Stimulated activated memory B cell treated with anti-CD40 and anti-IgM and Interleukin-4, amounts not matched to agents 10 μg/mL and 1 μg/mL and 100 μg/mL, for 72 hours (primary cell): ENCODE measurements around the gene E2F6.

ENCODE experiments used
- ATAC-seq: fragments of 150-1000 bp; cut with Tn5 transposase; 2 replicates; pipeline ENCODE4 v1.10.0; 2021
- H3K27ac Mint-ChIP-seq: one replicate; pipeline ENCODE4 v1.8.0; 2022; ENCODE audit warnings: mild to moderate bottlenecking, mixed read lengths
- H3K27me3 Mint-ChIP-seq: one replicate; pipeline ENCODE4 v1.8.0; 2022; ENCODE audit warnings: mixed read lengths
- H3K36me3 Mint-ChIP-seq: one replicate; pipeline ENCODE4 v1.8.0; 2022; ENCODE audit warnings: mixed read lengths
- H3K4me1 Mint-ChIP-seq: one replicate; pipeline ENCODE4 v1.8.0; 2022; ENCODE audit warnings: mixed read lengths
- H3K4me3 Mint-ChIP-seq: one replicate; pipeline ENCODE4 v1.8.0; 2022; ENCODE audit warnings: mild to moderate bottlenecking, moderate library complexity, mixed read lengths
- H3K9me3 Mint-ChIP-seq: one replicate; pipeline ENCODE4 v1.8.0; 2022; ENCODE audit warnings: mixed read lengths

E2F6 gene

DNA sequence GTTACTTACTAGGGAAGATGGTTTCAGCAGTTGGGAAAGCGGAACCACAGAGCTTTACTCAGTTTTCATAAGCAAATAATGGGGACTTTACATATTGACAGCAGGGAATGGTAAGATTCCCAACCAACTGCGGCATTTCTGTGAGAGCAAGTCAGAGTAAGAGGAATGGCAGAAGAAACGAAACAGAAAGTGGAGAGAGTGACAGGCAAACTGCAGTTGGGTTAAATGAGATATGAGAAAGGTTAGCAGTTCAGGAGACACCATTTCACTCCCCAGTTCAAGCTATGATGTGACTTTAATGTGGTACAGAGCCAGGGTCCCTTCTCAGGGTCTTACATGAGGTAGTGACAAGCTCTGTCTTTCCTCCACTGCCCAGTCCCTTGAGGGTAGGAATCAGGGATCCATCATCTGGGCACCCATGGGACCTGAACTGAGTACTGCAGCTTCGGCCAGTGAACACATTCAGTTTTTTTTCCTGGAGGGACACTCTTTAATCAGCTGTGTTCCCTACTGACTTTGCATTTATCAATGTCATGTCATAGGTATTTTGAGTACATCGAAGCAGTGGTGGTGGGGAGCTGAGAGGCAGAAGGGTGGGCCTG is 34.8 kb upstream of the E2F6 start:
- Mint-ChIP-seq H3K27me3 (peaks cover 55% of the 10 kb centered on the region), H3K4me3 (no peak overlapping the region), H3K4me1 (peaks cover 12% of the 10 kb centered on the region), H3K27ac (no peak overlapping the region), H3K36me3 (no peaks in the 10 kb centered on the region), H3K9me3 (peaks cover 11% of the 10 kb centered on the region)
- no peak for ATAC-seq

DNA sequence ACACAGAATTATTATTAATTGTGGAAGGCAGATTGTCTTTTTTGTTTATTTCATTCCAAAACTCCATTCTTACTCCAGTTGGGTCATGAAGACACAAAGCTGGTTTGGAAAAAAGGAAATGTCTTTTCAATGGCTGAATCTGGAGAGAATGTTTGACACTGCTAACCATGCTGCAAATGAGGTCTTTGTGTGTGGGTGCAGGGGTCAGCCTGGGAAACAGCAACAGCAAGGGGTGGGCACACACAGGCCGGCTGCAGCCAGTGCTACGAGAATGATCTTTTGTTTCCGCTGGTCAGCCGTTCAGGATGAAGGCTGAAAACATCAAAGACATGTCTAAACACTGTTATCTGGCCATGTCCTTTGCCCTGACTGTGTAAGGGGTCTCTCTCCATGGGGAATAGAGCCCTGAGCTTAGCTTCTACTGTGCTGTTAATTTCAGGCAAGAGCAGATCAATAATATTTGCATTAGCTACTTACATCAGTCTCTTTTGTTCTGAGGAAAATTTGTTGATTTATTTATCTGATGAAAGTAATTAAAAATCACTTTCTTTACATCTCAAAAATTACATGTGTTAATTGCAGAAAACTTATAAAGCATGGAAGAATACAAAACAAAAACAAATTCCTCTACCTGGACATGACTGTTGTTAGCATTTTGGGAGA is 33.3 kb upstream of the E2F6 start:
- ATAC-seq = no peak
- H3K4me3 Mint-ChIP-seq = no peak overlapping the region
- no peaks in the 10 kb centered on the region for H3K36me3 Mint-ChIP-seq
- peaks cover 44% of the 10 kb centered on the region for H3K27me3 Mint-ChIP-seq
- peaks cover 12% of the 10 kb centered on the region for H3K4me1 Mint-ChIP-seq
- no peak overlapping the region for H3K27ac Mint-ChIP-seq
- peaks cover 11% of the 10 kb centered on the region for H3K9me3 Mint-ChIP-seq

DNA sequence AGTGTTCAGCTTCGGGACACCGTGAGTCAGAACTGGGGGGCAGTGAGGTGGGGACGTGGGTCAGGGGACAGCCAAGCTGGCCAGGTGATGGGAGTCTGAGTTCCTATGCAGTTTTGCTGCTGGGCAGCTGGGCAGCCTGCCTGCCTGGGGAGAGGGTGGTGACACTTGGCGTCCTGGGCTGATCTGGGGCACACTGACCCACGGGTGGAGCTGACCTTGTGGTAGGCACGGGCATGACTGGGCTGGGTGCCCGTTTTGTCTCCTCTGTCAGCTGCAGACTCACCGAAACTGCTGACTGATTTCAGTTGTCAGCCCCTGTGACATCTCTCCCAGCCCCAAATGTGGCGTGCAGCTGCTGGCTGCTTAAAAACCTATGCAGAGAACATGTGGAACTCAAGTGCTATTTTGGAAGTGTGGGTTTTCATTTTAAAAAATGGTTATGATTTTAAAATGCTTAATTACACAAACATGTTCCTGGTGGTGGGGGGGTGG is 32.6 kb upstream of the E2F6 start:
- H3K4me1 Mint-ChIP-seq = peaks cover 12% of the 10 kb centered on the region
- peak; percentile 53 for ATAC-seq
- no peaks in the 10 kb centered on the region for H3K36me3 Mint-ChIP-seq
- H3K9me3 Mint-ChIP-seq = peaks cover 8% of the 10 kb centered on the region
- H3K4me3 Mint-ChIP-seq = no peak overlapping the region
- no peak overlapping the region for H3K27ac Mint-ChIP-seq
- H3K27me3 Mint-ChIP-seq = peaks cover 42% of the 10 kb centered on the region

DNA sequence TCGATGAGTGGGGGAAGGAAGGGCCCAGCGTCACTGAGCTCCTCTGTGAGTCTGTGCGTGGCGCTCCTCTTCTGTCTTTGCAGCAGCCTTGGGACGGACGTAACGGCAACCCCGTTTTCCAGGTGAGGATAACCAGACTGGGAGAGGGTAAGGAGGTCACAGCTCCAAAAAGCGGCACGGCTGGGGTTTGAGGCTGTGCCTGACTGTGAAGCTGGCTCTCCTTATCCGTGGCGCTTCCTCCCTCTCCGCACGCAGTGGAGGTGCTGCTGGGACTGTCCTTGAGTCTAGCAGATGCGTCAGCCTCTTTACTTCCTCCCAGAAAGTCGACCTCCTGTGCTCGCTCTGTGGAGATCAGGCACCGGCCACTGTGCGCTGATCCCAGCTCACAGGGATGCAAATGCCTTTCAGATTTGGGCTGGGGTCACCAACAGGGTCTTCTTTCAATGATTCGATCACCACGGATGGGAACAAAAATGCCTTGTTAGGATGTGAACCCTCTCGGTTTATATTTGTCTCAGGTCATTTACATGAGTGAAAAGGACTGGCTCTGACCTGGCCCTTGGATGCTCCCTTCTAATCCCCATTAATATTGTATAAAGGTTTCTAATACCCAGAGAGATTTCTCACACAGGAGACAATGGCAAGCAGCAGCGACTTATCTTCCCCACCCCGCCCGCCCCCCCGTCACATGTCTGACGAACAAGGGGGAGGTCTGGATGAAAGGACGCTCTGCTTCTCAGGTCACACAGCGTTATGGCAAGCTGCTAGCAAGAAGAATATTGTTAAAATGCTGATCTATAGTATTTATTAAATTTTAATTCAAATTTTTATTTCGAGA is 30.1 kb upstream of the E2F6 start:
- Mint-ChIP-seq H3K36me3 (no peaks in the 10 kb centered on the region), H3K9me3 (no peaks in the 10 kb centered on the region), H3K27ac (no peak overlapping the region), H3K4me1 (peaks cover 12% of the 10 kb centered on the region), H3K4me3 (no peak overlapping the region), H3K27me3 (peaks cover 17% of the 10 kb centered on the region)
- ATAC-seq = no peak

DNA sequence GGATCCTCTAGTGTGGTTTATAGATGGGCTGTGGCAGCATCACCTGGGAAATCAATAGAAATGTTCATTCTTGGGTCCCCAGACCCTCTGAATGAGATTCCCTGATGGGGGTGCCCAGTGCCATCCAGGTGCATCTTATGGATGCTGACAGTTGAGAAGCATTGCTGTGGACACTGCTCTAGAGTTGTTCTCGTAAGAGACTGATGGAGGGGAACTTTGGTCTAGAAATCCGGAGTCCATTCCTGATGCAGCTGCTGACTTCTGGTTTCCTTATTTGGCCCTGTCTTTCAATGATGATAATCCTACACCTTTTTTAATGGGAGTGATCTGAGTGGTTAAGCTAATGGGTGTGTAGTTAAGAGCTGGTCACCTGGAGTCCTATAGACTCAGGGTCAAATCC is 28.3 kb upstream of the E2F6 start:
- H3K27ac Mint-ChIP-seq = no peak overlapping the region
- H3K36me3 Mint-ChIP-seq = no peaks in the 10 kb centered on the region
- H3K27me3 Mint-ChIP-seq = peaks cover 8% of the 10 kb centered on the region
- H3K9me3 Mint-ChIP-seq = peaks cover 3% of the 10 kb centered on the region
- ATAC-seq = no peak
- H3K4me3 Mint-ChIP-seq = no peak overlapping the region
- peaks cover 5% of the 10 kb centered on the region for H3K4me1 Mint-ChIP-seq

DNA sequence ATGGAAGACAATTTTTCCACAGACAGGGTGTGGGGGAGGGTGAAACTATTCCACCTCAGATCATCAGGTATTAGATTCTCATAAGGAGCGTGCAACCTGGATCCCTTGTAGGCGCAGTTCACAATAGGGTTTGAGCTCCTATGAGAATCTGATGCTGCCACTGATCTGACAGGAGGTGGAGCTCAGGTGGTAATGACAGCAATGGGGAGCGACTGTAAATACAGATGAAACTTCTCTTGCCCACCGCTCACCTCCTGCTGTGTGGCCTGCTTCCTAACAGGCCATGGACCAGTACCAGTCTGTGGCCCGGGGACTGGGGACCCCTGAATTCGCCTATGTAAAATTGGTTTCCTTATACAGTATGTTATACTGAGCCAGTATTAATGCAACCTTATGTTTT is 27.3 kb upstream of the E2F6 start:
- H3K27me3 Mint-ChIP-seq = peaks cover 3% of the 10 kb centered on the region
- H3K9me3 Mint-ChIP-seq = peaks cover 3% of the 10 kb centered on the region
- no peaks in the 10 kb centered on the region for H3K36me3 Mint-ChIP-seq
- no peak for ATAC-seq
- H3K27ac Mint-ChIP-seq = no peak overlapping the region
- H3K4me1 Mint-ChIP-seq = no peaks in the 10 kb centered on the region
- H3K4me3 Mint-ChIP-seq = no peak overlapping the region

DNA sequence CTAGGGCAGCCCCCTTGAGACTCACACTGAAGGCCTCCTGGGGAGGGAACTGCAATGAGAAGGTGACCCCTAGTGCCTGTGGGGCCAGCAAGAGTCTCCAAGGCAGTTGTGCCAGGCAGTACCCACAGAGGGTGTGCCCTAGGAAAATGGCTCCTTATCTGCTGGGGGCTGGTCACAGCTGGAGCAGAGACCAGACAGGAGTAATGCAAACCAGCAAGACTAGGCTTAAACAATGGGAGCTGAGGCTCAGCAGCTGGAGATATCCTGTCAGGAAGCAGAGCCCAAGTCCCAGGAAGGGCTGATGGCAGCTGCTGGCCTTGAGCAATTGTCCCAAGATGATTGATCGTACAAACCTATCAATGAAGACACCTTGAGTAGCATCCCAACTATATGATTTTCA is 26.8 kb upstream of the E2F6 start:
- Mint-ChIP-seq H3K36me3 (no peaks in the 10 kb centered on the region), H3K4me3 (no peak overlapping the region), H3K9me3 (peaks cover 3% of the 10 kb centered on the region), H3K4me1 (no peaks in the 10 kb centered on the region), H3K27me3 (peaks cover 8% of the 10 kb centered on the region), H3K27ac (no peak overlapping the region)
- no peak for ATAC-seq

DNA sequence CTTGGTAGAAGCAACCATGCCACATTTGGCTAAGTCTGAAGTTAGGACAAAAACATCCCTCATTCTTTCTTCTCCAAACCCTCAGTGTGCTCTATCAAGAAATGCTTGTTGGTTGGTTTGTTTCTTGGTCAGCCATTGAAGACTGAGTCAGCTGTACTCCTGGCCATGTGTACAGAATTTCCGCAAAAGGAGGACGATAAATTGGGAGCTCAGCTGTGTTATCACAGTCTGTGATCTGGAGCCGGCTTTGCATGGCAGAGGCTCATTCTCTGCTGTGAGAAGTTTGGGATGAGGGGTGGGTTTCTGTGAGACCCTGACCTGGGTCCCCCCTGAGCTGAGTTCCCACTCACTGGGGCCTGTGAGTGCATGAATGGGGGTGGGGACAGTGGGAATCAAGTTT is 26.3 kb upstream of the E2F6 start:
- Mint-ChIP-seq H3K27ac (no peak overlapping the region), H3K36me3 (no peaks in the 10 kb centered on the region), H3K4me1 (no peaks in the 10 kb centered on the region), H3K9me3 (peaks cover 3% of the 10 kb centered on the region), H3K4me3 (no peak overlapping the region), H3K27me3 (peaks cover 13% of the 10 kb centered on the region)
- no peak for ATAC-seq

DNA sequence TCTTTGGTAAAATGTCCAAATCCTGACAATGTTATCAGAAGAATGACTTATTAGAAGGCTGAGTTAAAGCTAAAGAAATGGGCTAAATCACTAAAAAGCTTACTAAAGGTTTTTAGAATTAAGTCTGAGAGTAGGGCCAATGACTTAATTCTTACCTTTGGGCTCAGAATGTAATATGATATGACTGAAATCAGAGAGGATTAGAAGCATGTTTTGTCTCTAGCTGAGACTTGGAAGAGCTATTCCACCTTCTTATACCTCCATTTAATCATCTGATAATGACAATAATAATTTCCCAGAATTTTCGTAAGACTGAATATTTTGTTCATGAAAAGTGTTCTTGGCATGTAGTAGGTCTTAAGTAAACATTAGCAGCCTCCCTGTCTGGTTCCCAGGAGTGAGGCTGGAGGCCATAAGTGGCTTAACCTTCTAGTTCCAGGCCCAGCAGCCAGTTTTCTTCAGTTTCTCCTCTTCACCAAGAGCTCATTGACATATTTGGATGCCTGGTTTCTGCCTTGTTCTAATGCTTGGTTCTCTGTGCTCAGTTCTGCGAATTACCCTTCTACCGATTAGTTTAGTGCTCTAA is 25.5 kb upstream of the E2F6 start:
- Mint-ChIP-seq H3K9me3 (peaks cover 3% of the 10 kb centered on the region), H3K36me3 (no peaks in the 10 kb centered on the region), H3K4me1 (no peaks in the 10 kb centered on the region), H3K27me3 (peaks cover 18% of the 10 kb centered on the region), H3K27ac (no peak overlapping the region), H3K4me3 (no peak overlapping the region)
- ATAC-seq = no peak

DNA sequence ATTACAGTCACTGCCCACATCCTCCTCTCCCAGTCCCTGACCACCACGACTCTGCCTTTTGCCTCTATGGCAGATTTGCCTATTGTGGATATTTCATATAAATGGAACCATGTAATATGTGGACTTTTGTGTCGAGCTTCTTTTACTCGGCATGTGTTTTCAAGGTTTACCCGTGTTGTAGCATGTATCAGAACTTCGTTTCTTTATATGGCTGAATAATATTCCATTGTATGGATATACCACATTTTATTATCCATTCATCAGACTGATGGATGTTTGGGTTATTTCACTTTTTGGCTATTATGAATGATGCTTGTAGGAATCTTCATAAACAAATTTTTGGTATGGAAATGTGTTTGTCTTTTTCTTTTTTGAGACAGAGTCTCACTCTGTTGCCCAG is 24.2 kb upstream of the E2F6 start:
- Mint-ChIP-seq H3K27me3 (peaks cover 31% of the 10 kb centered on the region), H3K4me3 (no peak overlapping the region)

DNA sequence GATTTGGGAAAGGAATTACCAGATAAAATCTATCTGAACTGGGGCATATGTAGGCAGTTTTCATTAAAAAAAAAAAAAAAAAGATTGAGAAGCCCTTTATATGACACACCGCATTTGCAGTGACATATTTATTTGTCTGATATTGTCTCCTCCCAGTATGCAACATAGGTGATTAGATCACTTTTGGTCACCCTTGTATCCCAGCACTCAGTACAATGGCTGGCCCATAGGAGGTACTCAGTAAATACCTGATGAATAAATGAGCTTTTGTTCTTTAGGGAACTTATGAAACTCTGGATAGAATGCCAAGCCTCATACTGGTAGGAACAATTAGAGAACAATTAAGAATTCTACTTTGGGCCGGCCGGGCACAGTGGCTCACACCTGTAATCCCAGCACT is 22.8 kb upstream of the E2F6 start:
- Mint-ChIP-seq H3K27me3 (peaks cover 45% of the 10 kb centered on the region), H3K27ac (no peak overlapping the region), H3K4me3 (no peak overlapping the region), H3K9me3 (peaks cover 3% of the 10 kb centered on the region), H3K4me1 (no peaks in the 10 kb centered on the region), H3K36me3 (no peaks in the 10 kb centered on the region)
- ATAC-seq = no peak

More for the DNA sequence above, 24.2 kb upstream of the E2F6 start:
- Mint-ChIP-seq H3K4me1 (no peaks in the 10 kb centered on the region), H3K9me3 (peaks cover 3% of the 10 kb centered on the region), H3K27ac (no peak overlapping the region), H3K36me3 (no peaks in the 10 kb centered on the region)
- ATAC-seq = no peak

DNA sequence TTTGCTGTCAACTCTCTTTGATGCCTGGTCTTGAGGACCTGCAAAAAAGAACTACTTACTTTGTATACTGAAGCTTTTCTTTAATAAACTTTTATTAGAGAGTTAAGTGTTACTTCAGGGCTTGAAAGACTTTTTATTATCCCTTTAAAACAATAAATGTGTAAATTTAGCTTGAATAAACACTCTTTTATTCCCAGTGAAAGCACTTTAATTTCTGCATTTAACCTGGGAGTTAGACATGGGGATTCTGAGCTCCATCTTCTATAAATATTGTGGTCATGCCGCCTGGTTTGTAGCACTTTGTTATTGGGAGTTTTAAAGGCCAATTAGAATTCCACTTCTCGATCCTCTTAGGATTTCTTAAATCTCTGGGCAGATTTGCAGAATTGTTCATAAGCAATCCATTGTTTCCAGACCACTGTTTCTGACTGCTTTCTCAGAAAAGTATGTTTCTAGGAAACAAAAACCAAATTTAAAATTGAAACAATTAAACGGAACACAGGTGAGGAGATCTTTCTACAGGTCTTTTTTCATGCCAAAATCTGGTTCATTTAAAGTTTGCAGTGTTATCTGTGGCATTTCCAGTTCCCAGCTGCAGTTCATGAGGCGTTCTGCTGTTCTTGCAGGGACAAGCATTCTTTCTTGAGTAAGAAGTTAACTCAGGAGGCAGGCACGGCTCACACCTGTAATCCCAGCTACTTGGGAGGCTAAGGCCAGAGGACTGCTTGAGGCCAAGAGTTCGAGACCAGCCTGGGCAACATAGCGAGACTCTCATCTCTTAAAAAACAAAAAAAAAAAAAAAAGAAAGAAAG is 18.1 kb upstream of the E2F6 start:
- Mint-ChIP-seq H3K9me3 (no peaks in the 10 kb centered on the region), H3K4me1 (peaks cover 10% of the 10 kb centered on the region), H3K27ac (no peak overlapping the region), H3K4me3 (no peak overlapping the region), H3K36me3 (no peaks in the 10 kb centered on the region), H3K27me3 (peaks cover 84% of the 10 kb centered on the region)
- ATAC-seq = no peak

DNA sequence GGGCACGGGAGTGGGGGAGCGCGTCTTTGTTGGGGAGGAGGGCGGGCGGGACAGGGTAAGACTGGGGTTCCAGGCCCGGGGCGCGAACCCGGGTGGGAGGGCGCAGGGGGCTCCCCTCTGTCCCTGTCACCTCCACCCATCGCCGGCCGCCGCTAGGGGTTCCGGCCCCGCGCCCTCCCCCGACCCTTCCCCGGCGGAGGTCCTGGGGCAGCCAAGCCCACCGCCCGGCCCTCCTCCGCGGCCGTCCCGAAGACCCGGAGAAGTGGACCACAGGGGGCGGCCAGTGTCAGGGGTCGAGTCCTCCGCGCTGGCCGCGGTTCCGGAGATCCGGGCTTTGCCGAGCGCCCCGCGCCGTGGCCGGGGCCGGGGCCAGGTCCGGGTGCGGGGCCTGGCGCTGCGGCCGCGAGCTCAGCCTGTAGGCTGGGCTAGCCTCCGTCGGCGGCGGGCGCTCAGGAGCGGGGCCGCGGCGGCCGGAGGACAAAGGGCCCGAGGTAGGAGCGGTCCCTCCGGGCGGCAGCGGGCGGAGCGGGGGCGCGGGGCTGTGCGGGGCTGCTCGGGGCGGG is 16.6 kb upstream of the E2F6 start:
- ATAC-seq = peak; percentile 39
- H3K36me3 Mint-ChIP-seq = no peaks in the 10 kb centered on the region
- H3K9me3 Mint-ChIP-seq = no peaks in the 10 kb centered on the region
- H3K4me1 Mint-ChIP-seq = peaks cover 10% of the 10 kb centered on the region
- no peak overlapping the region for H3K4me3 Mint-ChIP-seq
- H3K27me3 Mint-ChIP-seq = peaks cover 82% of the 10 kb centered on the region
- no peak overlapping the region for H3K27ac Mint-ChIP-seq

DNA sequence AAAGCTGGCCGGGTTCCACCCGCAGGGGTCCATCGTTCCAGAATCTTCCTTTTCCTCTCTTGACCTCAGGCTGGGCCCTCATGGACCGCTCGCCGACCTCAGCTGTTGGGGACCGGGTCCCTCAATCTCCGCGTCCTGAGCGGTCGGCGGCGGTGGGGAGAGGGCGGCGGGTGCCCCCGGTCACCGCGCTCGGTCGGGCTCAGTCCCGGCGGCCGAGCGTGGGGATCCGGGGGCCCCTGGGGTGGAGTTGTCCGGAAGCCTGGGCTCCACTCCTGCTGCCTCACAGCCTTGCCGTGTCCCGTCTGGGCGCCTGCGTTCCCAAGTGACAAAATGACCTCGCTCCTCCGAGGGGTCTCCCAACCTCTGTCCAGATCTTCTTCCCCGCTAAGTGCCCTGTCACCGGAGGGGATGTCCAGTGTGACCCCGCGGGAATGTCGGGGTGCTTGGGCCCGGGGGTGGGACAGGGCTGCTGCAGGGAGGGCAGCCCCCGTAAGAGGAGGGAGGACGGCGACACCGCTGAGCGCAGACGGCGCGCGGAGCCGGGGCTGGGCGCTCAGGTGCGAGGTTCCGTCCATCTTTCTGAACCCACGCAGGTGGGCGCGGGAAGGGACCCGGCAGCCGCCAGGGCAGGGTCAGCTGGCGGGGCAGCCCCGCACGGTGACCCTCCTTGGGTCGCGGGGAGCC is 16.0 kb upstream of the E2F6 start:
- Mint-ChIP-seq H3K36me3 (no peaks in the 10 kb centered on the region), H3K4me3 (peak overlapping the region; percentile 39), H3K27ac (no peak overlapping the region), H3K27me3 (peaks cover 76% of the 10 kb centered on the region), H3K4me1 (peaks cover 10% of the 10 kb centered on the region), H3K9me3 (no peaks in the 10 kb centered on the region)
- no peak for ATAC-seq
